Panc1 (cell line): ENCODE measurements around the gene CSNK1G1. TPM values are rescaled to one million over a fixed set of nuclear protein-coding genes. Genes with fewer than 3 reads are reported as not detected.

Experiments used
- ATAC-seq: fragments of 200-7000 bp; cut with Tn5 transposase; 2 replicates; pipeline ENCODE4 v1.9.1; 2020; ENCODE audit warnings: mild to moderate bottlenecking, moderate library complexity
- BruUV-seq: library from RNA; stranded (reverse); fragments of 400-500 nt; replicated peaks from 2 replicates; lab custom pipeline; 2021; lab: Mats Ljungman, UMichigan
- CTCF ChIA-PET: fragments of 300-600 bp; sonication (Branson Sonifier 250); formaldehyde crosslinking; loops from one replicate; lab custom pipeline; 2022; ENCODE audit warnings: antibody characterized with exemption; lab: Charles Lee
- POLR2A ChIA-PET: fragments of 300-600 bp; sonication (Branson Sonifier 250); formaldehyde crosslinking; loops from one replicate; lab custom pipeline; 2022; ENCODE audit warnings: antibody characterized with exemption; lab: Charles Lee
- DNase-seq: peaks from one replicate; pipeline ENCODE4 v3.0.0-alpha.2; 2010; ENCODE audit warnings: low read depth, low spot score
- H3K27ac ChIP-seq: 2 replicates; pipeline ENCODE4 v1.5.1; 2011; ENCODE audit warnings: mild to moderate bottlenecking, low read length, inconsistent platforms
- H3K27me3 ChIP-seq: fragments of 200-500 bp; sonication (Bioruptor generic); 2 replicates; pipeline ENCODE4 v1.6.0; 2014; ENCODE audit warnings: low read length, inconsistent platforms; ENCODE audit not compliant: control insufficient read depth, insufficient read depth
- H3K36me3 ChIP-seq: fragments of 200-500 bp; sonication (Bioruptor generic); 2 replicates; pipeline ENCODE4 v1.5.1; 2014; ENCODE audit warnings: inconsistent platforms, mild to moderate bottlenecking, low read length, moderate library complexity; ENCODE audit not compliant: control insufficient read depth, insufficient read depth
- H3K4me1 ChIP-seq: 2 replicates; pipeline ENCODE4 v1.5.1; 2011; ENCODE audit warnings: inconsistent platforms, mild to moderate bottlenecking, low read length, moderate library complexity; ENCODE audit not compliant: control insufficient read depth, insufficient read depth
- H3K4me3 ChIP-seq, 2 experiments: 2 replicates each; pipeline ENCODE4 v1.5.1; 2011 to 2012; ENCODE audit warnings: low read depth in 2 of 2, low read length in 2 of 2, mild to moderate bottlenecking in 2 of 2, inconsistent platforms in 1 of 2, moderate library complexity in 1 of 2
- H3K9me3 ChIP-seq: fragments of 200-500 bp; sonication (Bioruptor generic); 2 replicates; pipeline ENCODE4 v1.5.1; 2014; ENCODE audit warnings: low read depth, mild to moderate bottlenecking, inconsistent platforms, low read length, moderate library complexity; ENCODE audit not compliant: control insufficient read depth, insufficient read depth
- CTCF ChIP-seq: fragments of 450-650 bp; IDR thresholded peaks from 2 replicates; pipeline ENCODE4 v1.5.1; 2017; ENCODE audit warnings: mild to moderate bottlenecking
- POLR2AphosphoS5 ChIP-seq: IDR thresholded peaks from 2 replicates; pipeline ENCODE4 v1.6.1; 2012; ENCODE audit warnings: mild to moderate bottlenecking, low read depth, low read length, moderate library complexity
- REST ChIP-seq, 2 experiments: IDR thresholded peaks; 2 replicates each; pipeline ENCODE4 v1.6.1; 2011 to 2012; ENCODE audit warnings: low read depth in 2 of 2, control low read depth in 1 of 2, low read length in 1 of 2, mild to moderate bottlenecking in 1 of 2, moderate library complexity in 1 of 2; ENCODE audit not compliant: insufficient read depth in 1 of 2
- SIN3A ChIP-seq: IDR thresholded peaks from 2 replicates; pipeline ENCODE4 v1.6.1; 2012; ENCODE audit warnings: low read depth, mild to moderate bottlenecking, low read length, moderate library complexity, borderline replicate concordance; ENCODE audit not compliant: insufficient read depth
- TCF7L2 ChIP-seq: IDR thresholded peaks from 2 replicates; pipeline ENCODE4 v1.6.1; 2011; ENCODE audit warnings: mild to moderate bottlenecking, low read depth, low read length, inconsistent platforms
- in situ Hi-C: cut with HindIII; loops from 2 replicates; pipeline ENCODE4 v1.10.0; 2016; ENCODE audit warnings: low sequenced_read_pairs, low pct_unique_long_range_greater_than_20kb
- intact Hi-C: fragments of 100-400 bp; cut with micrococcal nuclease; formaldehyde crosslinking; loops from one replicate; pipeline ENCODE4 v1.10.0; 2022; ENCODE audit not compliant: unreplicated experiment
- total RNA-seq: library from RNA; stranded (reverse); gene quantifications from one replicate; pipeline ENCODE4 v1.2.1, GENCODE V29; 2021; ENCODE audit not compliant: unreplicated experiment

The CSNK1G1 gene
- total RNA-seq, 1 experiment from 2014 or later = 22.8 TPM

DNA sequence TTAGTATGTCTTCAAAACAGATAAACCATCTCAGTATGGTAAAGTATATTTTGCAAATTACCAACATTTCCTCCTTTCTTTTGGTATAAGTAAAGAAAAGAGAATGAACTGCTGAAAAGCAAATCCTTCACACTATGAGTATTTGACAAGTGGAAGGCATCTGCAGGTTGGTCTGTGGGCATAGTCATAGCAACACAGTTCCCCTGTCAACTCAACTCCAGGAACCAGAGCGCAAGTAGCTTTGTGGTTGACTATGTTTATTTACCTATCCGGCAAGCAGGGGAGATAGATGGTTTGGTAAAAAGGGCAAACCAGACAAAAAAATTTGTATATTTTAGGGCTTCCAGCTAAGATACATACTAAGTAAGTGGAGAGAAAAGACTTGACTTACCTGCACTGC lies 104.9 kb downstream of the CSNK1G1 start:
- no peaks in the 10 kb centered on the region for H3K27me3 ChIP-seq
- intact Hi-C loops (no loop called here), in situ Hi-C loops (no loop called here)
- 0 out of 2 replicates have a peak overlapping the region, but pooled peaks have one; percentile 5 for H3K27ac ChIP-seq
- H3K4me3 ChIP-seq = no peak overlapping the region
- ChIA-PET POLR2A (no interaction called here), CTCF (no interaction called here)
- no peak for ATAC-seq
- no peaks in the 10 kb centered on the region for H3K36me3 ChIP-seq
- TF ChIP-seq POLR2AphosphoS5 (no peak), CTCF (no peak), SIN3A (no peak), TCF7L2 (no peak), REST (IDR thresholded peaks at IDR 0.05; ENCODE audit: insufficient read depth in 1 of 2, low read depth in 2 of 2, low read length in 1 of 2) (no peak)
- peaks cover 56% of the 10 kb centered on the region for H3K4me1 ChIP-seq
- no TSS peak for BruUV-seq
- DNase-seq = no peak
- no peaks in the 10 kb centered on the region for H3K9me3 ChIP-seq

GRCh38 chr15:64249883-64250575 lies 105.9 kb downstream of the CSNK1G1 start:
- no peak overlapping the region for H3K4me3 ChIP-seq
- TF ChIP-seq TCF7L2 (peak; percentile 83), REST (IDR thresholded peaks at IDR 0.05; ENCODE audit: insufficient read depth in 1 of 2, low read depth in 2 of 2, low read length in 1 of 2) (no peak)
- ATAC-seq (peak; percentile 13; the same call in 1 of the 2 replicates), DNase-seq (no peak)
- peak overlapping the region; percentile 67 for H3K27ac ChIP-seq
- no peaks in the 10 kb centered on the region for H3K9me3 ChIP-seq
- H3K4me1 ChIP-seq = peaks cover 57% of the 10 kb centered on the region
- CTCF ChIA-PET = no interaction called here
- intact Hi-C loops = no loop called here
- POLR2A ChIA-PET = interaction anchor here (0.5 kb wide), 1 partner anchor 17 kb away, joined by 4 read pairs; no protein-coding TSS in a partner anchor
- in situ Hi-C loops = no loop called here
- BruUV-seq = no TSS peak
- H3K27me3 ChIP-seq = no peaks in the 10 kb centered on the region
- no peaks in the 10 kb centered on the region for H3K36me3 ChIP-seq
